Stimulated activated CD4-positive, alpha-beta T cell treated with anti-CD3 and anti-CD28 coated beads, Interleukin-1b, Interleukin-23, amount 100 ng/mL, for 1 hour (primary cell): Measurements from ENCODE around the gene VAMP2.
"Not testable (repeated sequence)": the region's sequence is repeated elsewhere in the genome, so short reads cannot be mapped to it uniquely, and the experiment has no call there.

Experiments
- DNase-seq, 2 donors: peaks; one replicate each; pipeline ENCODE4 v3.0.0-alpha.2; 2020; ENCODE audit warnings: low read depth in 2 of 2

VAMP2 gene

GRCh38 chr17:8176197-8176940 is 13.6 kb upstream of the VAMP2 start, which contains the start of gene TMEM107:
TMEM107 (minus strand) TSS chr17:8176380; CDS start chr17:8176286, 94 bp downstream.
- DNase-seq = peak in 1 of 2 donors; percentile 61

- DNase-seq = no peak
Measured at GRCh38 chr17:8175795-8176196, 13.0 kb upstream of the VAMP2 start.

- DNase-seq = no peak
Measured at GRCh38 chr17:8173871-8174322, 11.1 kb upstream of the VAMP2 start.

- DNase-seq = peak in 1 of 2 donors; percentile 48
Measured at GRCh38 chr17:8173056-8173870, 10.5 kb upstream of the VAMP2 start.

- not testable (repeated sequence) for DNase-seq
Measured at GRCh38 chr17:8170186-8170585, 7.4 kb upstream of the VAMP2 start.

- DNase-seq = no peak
Measured at GRCh38 chr17:8167526-8167925, 4.8 kb upstream of the VAMP2 start.

- no peak for DNase-seq
Measured at GRCh38 chr17:8166731-8167130, 4.0 kb upstream of the VAMP2 start.

- DNase-seq = no peak
Measured at GRCh38 chr17:8164815-8165131, 2.0 kb upstream of the VAMP2 start.

- no peak for DNase-seq
Measured at GRCh38 chr17:8163978-8164814, 1.4 kb upstream of the VAMP2 start.

- no peak for DNase-seq
Measured at GRCh38 chr17:8162997-8163977, 539 bp upstream of the VAMP2 start.

GRCh38 chr17:8161289-8162232 is 1.2 kb downstream of the VAMP2 start:
- no peak for DNase-seq

GRCh38 chr17:8160741-8161221 is 2.0 kb downstream of the VAMP2 start:
- DNase-seq = no peak

GRCh38 chr17:8160224-8160577 is 2.5 kb downstream of the VAMP2 start:
- DNase-seq = no peak

GRCh38 chr17:8159459-8160223 is 3.1 kb downstream of the VAMP2 start:
- no peak for DNase-seq

GRCh38 chr17:8159032-8159400 is 3.7 kb downstream of the VAMP2 start:
- DNase-seq = no peak

GRCh38 chr17:8158267-8159031 is 4.3 kb downstream of the VAMP2 start:
- DNase-seq = peak; percentile 63 to 80

- peak; percentile 99 to 100 for DNase-seq
Measured at GRCh38 chr17:8156246-8156992, 6.3 kb downstream of the VAMP2 start.

GRCh38 chr17:8155996-8156245 is 6.8 kb downstream of the VAMP2 start:
- DNase-seq = no peak
